Right atrium auricular region (tissue), 2 donors: ENCODE data around the gene SORCS1. TPM values are rescaled to one million over a fixed set of nuclear protein-coding genes. Genes with fewer than 3 reads are reported as not detected.

Experiments used
- DNase-seq: peaks from one replicate; pipeline ENCODE4 v3.0.0-alpha.2; 2019; ENCODE audit warnings: low spot score
- H3K27ac ChIP-seq, 2 donors: fragments of 200-600 bp; sonication (generic); 1 replicate in 1 of 2; 2 replicates in 1 of 2; pipeline ENCODE4 v1.5.1; 2016 to 2019
- H3K27me3 ChIP-seq, 2 donors: fragments of 200-600 bp; sonication (generic); one replicate each; pipeline versions ENCODE4 v1.5.1 to v1.6.0; 2017 to 2019
- H3K36me3 ChIP-seq: fragments of 200-600 bp; sonication (generic); one replicate; pipeline ENCODE4 v1.5.1; 2016
- H3K4me1 ChIP-seq, 2 donors: fragments of 200-600 bp; sonication (generic); one replicate each; pipeline versions ENCODE4 v1.5.1 to v1.6.0; 2017 to 2019
- H3K4me3 ChIP-seq, 2 donors: fragments of 200-600 bp; sonication (generic); 1 replicate in 1 of 2; 2 replicates in 1 of 2; pipeline ENCODE4 v1.5.1; 2017 to 2019; ENCODE audit warnings: mild to moderate bottlenecking in 1 of 2, moderate library complexity in 1 of 2
- H3K9me3 ChIP-seq, 2 donors: fragments of 200-600 bp; sonication (generic); one replicate each; pipeline ENCODE4 v1.5.1; 2019
- total RNA-seq, 2 donors: library from RNA; depleted of rRNA; stranded (reverse); fragments of >200 nt; gene quantifications; one replicate each; pipeline ENCODE4 v1.1.0, GENCODE V29; 2016
- TF ChIP-seq, protein P1 (sequence below), 2 donors: fragments of 200-600 bp; sonication (generic); IDR thresholded peaks; one replicate each; pipeline ENCODE4 v1.5.1; 2019; ENCODE audit warnings: antibody characterized with exemption in 2 of 2

Gene SORCS1
- total RNA-seq, 2 donors from 2014 or later, result 1.6 to 4.2 TPM

GRCh38 chr10:106920538-106920937, 244.0 kb downstream of the SORCS1 start:
- Histone ChIP-seq H3K9me3 (no peaks in the 10 kb centered on the region), H3K36me3 (no peaks in the 10 kb centered on the region), H3K27ac (no peak overlapping the region), H3K27me3 (no peaks in the 10 kb centered on the region), H3K4me3 (no peak overlapping the region), H3K4me1 (peaks cover 0 to 10% of the 10 kb centered on the region in 2 donors)
- DNase-seq, result no peak
- TF ChIP-seq, protein P1, sequence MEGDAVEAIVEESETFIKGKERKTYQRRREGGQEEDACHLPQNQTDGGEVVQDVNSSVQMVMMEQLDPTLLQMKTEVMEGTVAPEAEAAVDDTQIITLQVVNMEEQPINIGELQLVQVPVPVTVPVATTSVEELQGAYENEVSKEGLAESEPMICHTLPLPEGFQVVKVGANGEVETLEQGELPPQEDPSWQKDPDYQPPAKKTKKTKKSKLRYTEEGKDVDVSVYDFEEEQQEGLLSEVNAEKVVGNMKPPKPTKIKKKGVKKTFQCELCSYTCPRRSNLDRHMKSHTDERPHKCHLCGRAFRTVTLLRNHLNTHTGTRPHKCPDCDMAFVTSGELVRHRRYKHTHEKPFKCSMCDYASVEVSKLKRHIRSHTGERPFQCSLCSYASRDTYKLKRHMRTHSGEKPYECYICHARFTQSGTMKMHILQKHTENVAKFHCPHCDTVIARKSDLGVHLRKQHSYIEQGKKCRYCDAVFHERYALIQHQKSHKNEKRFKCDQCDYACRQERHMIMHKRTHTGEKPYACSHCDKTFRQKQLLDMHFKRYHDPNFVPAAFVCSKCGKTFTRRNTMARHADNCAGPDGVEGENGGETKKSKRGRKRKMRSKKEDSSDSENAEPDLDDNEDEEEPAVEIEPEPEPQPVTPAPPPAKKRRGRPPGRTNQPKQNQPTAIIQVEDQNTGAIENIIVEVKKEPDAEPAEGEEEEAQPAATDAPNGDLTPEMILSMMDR (IDR thresholded peaks at IDR 0.05), result no peak

DNA sequence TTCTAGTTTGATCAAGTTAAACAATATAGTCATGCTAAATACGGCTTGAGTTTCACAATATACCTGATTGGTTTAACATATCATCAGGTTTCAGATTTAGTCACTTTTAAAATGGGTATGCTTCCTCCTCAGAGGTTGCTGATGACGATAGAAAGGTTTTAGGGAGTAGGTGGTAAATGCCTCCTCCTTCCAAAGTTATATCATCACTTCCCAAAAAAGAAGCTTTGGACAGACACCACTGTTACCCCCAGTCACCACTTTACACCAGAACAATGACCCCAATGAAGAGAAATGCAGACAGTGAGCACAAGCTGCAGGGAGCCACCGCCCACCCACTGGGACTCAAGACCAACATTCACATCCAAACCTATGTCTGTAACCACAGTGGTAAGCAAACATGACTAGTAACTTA, 244.6 kb downstream of the SORCS1 start:
- H3K4me3 ChIP-seq, result no peak overlapping the region
- TF ChIP-seq, protein P1 (IDR thresholded peaks at IDR 0.05), result no peak

GRCh38 chr10:106917452-106918055, 247.0 kb downstream of the SORCS1 start:
- DNase-seq, result no peak
- Histone ChIP-seq H3K9me3 (no peaks in the 10 kb centered on the region), H3K36me3 (no peaks in the 10 kb centered on the region), H3K27me3 (no peaks in the 10 kb centered on the region), H3K4me1 (peaks cover 0 to 10% of the 10 kb centered on the region in 2 donors), H3K27ac (no peak overlapping the region), H3K4me3 (no peak overlapping the region)
- TF ChIP-seq, protein P1 (IDR thresholded peaks at IDR 0.05), result no peak

More for the DNA sequence above, 244.6 kb downstream of the SORCS1 start:
- H3K4me1 ChIP-seq, result peaks cover 0 to 10% of the 10 kb centered on the region in 2 donors
- no peaks in the 10 kb centered on the region for H3K36me3 ChIP-seq
- no peak for DNase-seq
- H3K27ac ChIP-seq, result no peak overlapping the region
- no peaks in the 10 kb centered on the region for H3K27me3 ChIP-seq
- H3K9me3 ChIP-seq, result no peaks in the 10 kb centered on the region

- TF ChIP-seq, protein P1 (IDR thresholded peaks at IDR 0.05), result no peak
- H3K4me1 ChIP-seq, result peaks cover 0 to 10% of the 10 kb centered on the region in 2 donors
Measured at GRCh38 chr10:106914016-106914415, 250.5 kb downstream of the SORCS1 start.

GRCh38 chr10:106913348-106913747, 251.2 kb downstream of the SORCS1 start:
- TF ChIP-seq, protein P1 (IDR thresholded peaks at IDR 0.05), result no peak
- Histone ChIP-seq H3K27me3 (no peaks in the 10 kb centered on the region), H3K9me3 (no peaks in the 10 kb centered on the region), H3K36me3 (no peaks in the 10 kb centered on the region), H3K4me3 (no peak overlapping the region), H3K4me1 (peaks cover 0 to 10% of the 10 kb centered on the region in 2 donors), H3K27ac (no peak overlapping the region)
- no peak for DNase-seq

More at GRCh38 chr10:106914016-106914415, 250.5 kb downstream of the SORCS1 start:
- no peak for DNase-seq
- Histone ChIP-seq H3K36me3 (no peaks in the 10 kb centered on the region), H3K9me3 (no peaks in the 10 kb centered on the region), H3K27ac (no peak overlapping the region), H3K27me3 (no peaks in the 10 kb centered on the region), H3K4me3 (no peak overlapping the region)

DNA sequence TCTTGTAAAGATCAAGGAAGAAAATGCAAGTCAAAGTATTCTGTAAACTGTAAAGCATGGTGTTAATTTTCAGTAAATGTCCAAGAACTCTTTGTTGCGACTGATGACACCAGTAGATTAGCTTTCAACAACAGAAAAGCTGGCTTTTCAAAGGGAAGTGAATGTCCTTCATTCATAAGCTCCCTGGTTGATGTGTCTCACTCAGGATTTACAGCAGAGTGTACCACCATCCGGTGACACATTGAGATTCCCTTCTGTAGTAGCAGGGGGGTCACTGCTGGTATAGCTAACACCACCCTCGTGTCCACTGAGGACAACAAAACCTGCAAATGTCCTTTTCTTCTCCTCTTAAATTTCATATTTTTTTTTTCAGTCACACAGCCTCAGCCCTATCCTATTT, 253.4 kb downstream of the SORCS1 start:
- Histone ChIP-seq H3K27me3 (no peaks in the 10 kb centered on the region), H3K4me1 (no peaks in the 10 kb centered on the region), H3K36me3 (no peaks in the 10 kb centered on the region), H3K27ac (no peak overlapping the region), H3K9me3 (no peaks in the 10 kb centered on the region), H3K4me3 (no peak overlapping the region)
- DNase-seq, result no peak
- TF ChIP-seq, protein P1 (IDR thresholded peaks at IDR 0.05), result no peak
